Measurements from ENCODE around the gene ATP6AP1.

ATP6AP1 gene

DNA sequence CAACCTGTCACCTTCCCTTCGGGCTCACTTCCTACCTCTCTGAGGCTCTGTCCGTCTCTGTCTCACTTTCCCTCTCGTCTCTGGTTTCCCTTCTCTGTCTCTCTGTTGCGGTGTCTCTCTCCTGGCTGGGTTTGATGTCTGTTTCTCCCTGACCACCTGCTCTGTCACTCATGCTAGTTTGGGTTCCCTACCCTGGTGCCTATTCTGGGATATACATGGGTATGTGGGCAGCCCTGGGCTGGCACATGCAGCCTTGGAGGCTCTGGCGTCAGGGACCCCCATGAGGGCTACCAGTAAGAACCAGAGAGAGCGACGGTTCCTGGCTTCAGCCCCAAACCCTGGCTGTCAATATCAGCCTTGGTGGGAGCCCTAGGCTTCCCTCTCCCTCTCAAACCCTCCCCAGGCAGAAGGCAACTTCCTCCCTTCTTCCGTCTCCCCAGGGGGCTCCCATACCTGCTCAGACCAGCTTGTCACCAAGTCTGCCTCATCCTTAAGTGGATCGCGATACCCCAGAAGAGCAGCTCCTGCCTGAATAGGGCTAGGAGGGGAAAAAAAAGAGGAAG is 19.7 kb upstream of the ATP6AP1 start:
- Histone ChIP-seq H3K36me3 (ENCODE audit: control insufficient read depth in 5 of 5, insufficient read depth in 5 of 5, low read length in 5 of 5) (peaks cover 0 to 14% (median 3%) of the 10 kb centered on the region in 5 donors), H3K9me3 (ENCODE audit: control insufficient read depth in 5 of 5, low read length in 5 of 5) (no peaks in the 10 kb centered on the region), H3K27me3 (ENCODE audit: control insufficient read depth in 5 of 5, insufficient read depth in 4 of 5, low read length in 5 of 5) (peaks cover 0 to 18% (median 4%) of the 10 kb centered on the region in 5 donors), H3K4me1 (ENCODE audit: control insufficient read depth in 5 of 5, insufficient read depth in 5 of 5, low read length in 5 of 5) (peaks cover 3 to 25% (median 18%) of the 10 kb centered on the region in 5 donors), H3K4me3 (ENCODE audit: low read depth in 1 of 5, low read length in 5 of 5) (peak overlapping the region; percentile 33 to 63 (median 53)), H3K9ac (ENCODE audit: low read length in 5 of 5) (peak overlapping the region; percentile 22 to 81 (median 49)), H3K27ac (ENCODE audit: low read depth, low read length) (peak overlapping the region; percentile 65)

DNA sequence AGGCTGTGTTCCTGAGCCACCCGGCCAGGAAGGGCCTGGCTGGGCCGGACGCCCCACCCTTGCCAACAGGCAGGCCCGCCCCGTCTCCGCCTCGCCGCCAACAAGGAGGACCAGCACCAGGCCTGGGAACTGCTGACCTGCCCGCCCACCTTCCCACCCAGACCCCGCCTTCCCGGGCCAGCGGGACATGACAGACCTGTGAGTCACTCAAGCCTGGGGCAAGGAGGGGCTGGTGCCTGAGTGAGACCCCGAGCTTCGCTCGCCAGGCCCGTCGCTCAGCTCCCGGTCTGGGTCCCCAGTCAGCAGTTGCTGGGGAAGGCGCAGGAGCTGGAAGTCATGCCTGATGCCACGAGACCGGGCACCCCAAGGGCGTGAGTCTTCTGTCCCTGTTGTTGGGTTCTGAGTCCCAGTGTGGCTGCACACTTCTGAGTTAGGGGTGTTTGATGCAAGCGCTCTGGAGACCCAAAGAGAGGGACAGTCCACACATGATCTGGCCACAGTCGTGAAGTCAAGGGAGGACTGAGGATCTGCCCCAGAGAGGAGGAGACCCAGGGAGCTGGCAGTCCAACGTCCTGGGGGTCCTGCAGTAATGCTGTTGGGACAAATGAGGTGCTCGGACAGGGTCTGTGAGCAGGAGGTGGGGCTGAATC is 19.1 kb upstream of the ATP6AP1 start, which contains the start of gene DNASE1L1:
Gene DNASE1L1 (minus strand): TSS at position 33 of the 650 bp plus-strand sequence. CDS start 3,686 bp downstream, outside the sequence.
- Histone ChIP-seq H3K27ac (ENCODE audit: low read depth, low read length) (peak within 1 kb of the TSS; percentile 74), H3K36me3 (ENCODE audit: control insufficient read depth in 5 of 5, insufficient read depth in 5 of 5, low read length in 5 of 5) (peaks cover 0 to 15% (median 4%) of the 10 kb centered on the region in 5 donors)

DNA sequence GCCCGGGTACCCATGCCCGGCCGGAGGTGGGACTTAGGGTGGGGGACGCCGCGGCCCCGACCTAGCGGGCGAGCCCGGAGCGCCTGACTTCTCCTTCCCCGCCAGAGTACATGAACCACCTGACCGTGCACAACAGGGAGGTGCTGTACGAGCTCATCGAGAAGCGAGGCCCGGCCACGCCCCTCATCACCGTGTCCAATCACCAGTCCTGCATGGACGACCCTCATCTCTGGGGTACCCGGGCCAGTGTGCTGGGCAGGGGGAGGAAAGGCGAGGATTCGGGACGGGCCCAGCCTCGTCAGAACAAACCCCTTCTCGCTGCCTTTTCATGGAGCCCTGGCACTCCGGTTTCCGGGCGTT is 16.5 kb upstream of the ATP6AP1 start:
- Histone ChIP-seq H3K9ac (ENCODE audit: low read length in 5 of 5) (peak overlapping the region in 4 of 5 donors; percentile 48 to 70 (median 62)), H3K4me3 (ENCODE audit: low read depth in 1 of 5, low read length in 5 of 5) (peak overlapping the region; percentile 32 to 74 (median 64)), H3K36me3 (ENCODE audit: control insufficient read depth in 5 of 5, insufficient read depth in 5 of 5, low read length in 5 of 5) (peaks cover 0 to 17% (median 4%) of the 10 kb centered on the region in 5 donors), H3K27ac (ENCODE audit: low read depth, low read length) (peak overlapping the region; percentile 60), H3K4me1 (ENCODE audit: control insufficient read depth in 5 of 5, insufficient read depth in 5 of 5, low read length in 5 of 5) (peaks cover 3 to 25% (median 18%) of the 10 kb centered on the region in 5 donors), H3K27me3 (ENCODE audit: control insufficient read depth in 5 of 5, insufficient read depth in 4 of 5, low read length in 5 of 5) (peaks cover 0 to 18% (median 5%) of the 10 kb centered on the region in 5 donors), H3K9me3 (ENCODE audit: control insufficient read depth in 5 of 5, low read length in 5 of 5) (no peaks in the 10 kb centered on the region)

More for the DNA sequence above, 19.1 kb upstream of the ATP6AP1 start, which contains the start of gene DNASE1L1:
- peak within 1 kb of the TSS; percentile 33 to 63 (median 53) for H3K4me3 ChIP-seq (ENCODE audit: low read depth in 1 of 5, low read length in 5 of 5)
- no peaks in the 10 kb centered on the region for H3K9me3 ChIP-seq (ENCODE audit: control insufficient read depth in 5 of 5, low read length in 5 of 5)
- peaks cover 3 to 25% (median 18%) of the 10 kb centered on the region in 5 donors for H3K4me1 ChIP-seq (ENCODE audit: control insufficient read depth in 5 of 5, insufficient read depth in 5 of 5, low read length in 5 of 5)
- peaks cover 0 to 19% (median 5%) of the 10 kb centered on the region in 5 donors for H3K27me3 ChIP-seq (ENCODE audit: control insufficient read depth in 5 of 5, insufficient read depth in 4 of 5, low read length in 5 of 5)
- H3K9ac ChIP-seq (ENCODE audit: low read length in 5 of 5) = peak within 1 kb of the TSS; percentile 22 to 81 (median 60)

DNA sequence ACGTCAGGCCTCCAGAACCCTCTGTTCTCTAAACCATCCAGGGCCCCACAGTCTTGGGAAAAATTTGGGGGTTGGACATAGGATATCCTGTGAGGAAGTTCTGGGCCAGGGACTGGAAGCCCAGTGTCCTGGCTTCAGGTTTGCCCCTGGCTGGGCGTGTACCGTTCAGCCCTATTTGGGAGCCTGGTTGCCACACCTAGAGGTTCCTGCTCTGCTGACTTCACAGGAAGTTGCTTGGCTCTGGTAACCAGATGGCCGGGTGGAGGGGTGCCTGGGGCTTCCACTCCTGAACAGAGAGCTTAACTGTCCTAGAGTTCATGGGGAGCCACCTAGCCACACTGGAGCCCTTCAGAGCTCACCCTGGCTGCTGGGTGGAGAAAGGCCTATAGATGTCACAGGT is 16.0 kb upstream of the ATP6AP1 start:
- H3K4me1 ChIP-seq (ENCODE audit: control insufficient read depth in 5 of 5, insufficient read depth in 5 of 5, low read length in 5 of 5) = peaks cover 3 to 25% (median 18%) of the 10 kb centered on the region in 5 donors
- peaks cover 0 to 18% (median 5%) of the 10 kb centered on the region in 5 donors for H3K27me3 ChIP-seq (ENCODE audit: control insufficient read depth in 5 of 5, insufficient read depth in 4 of 5, low read length in 5 of 5)
- no peaks in the 10 kb centered on the region for H3K9me3 ChIP-seq (ENCODE audit: control insufficient read depth in 5 of 5, low read length in 5 of 5)
- H3K9ac ChIP-seq (ENCODE audit: low read length in 5 of 5) = peak overlapping the region in 2 of 5 donors; percentile 48 to 69
- H3K36me3 ChIP-seq (ENCODE audit: control insufficient read depth in 5 of 5, insufficient read depth in 5 of 5, low read length in 5 of 5) = peaks cover 0 to 17% (median 4%) of the 10 kb centered on the region in 5 donors
- H3K4me3 ChIP-seq (ENCODE audit: low read depth in 1 of 5, low read length in 5 of 5) = peak overlapping the region in 4 of 5 donors; percentile 32 to 74 (median 64)
- peak overlapping the region; percentile 60 for H3K27ac ChIP-seq (ENCODE audit: low read depth, low read length)

DNA sequence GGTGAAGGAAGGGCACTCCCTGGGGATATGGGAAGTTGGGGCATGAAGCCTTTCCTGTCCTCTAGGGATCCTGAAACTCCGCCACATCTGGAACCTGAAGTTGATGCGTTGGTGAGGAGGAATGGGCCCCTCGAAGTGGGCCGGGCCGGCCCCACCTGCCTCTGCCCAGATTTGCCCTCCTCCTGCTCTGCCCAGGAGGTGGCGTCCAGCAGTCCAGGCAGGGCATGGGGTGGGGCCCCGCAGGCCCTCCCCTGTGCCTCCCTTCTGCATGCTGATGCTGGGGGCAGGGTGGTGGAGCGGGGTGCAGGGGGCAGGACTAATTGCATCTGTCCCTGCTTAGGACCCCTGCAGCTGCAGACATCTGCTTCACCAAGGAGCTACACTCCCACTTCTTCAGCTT is 15.3 kb upstream of the ATP6AP1 start:
- H3K9ac ChIP-seq (ENCODE audit: low read length in 5 of 5) = no peak overlapping the region
- H3K4me3 ChIP-seq (ENCODE audit: low read depth in 1 of 5, low read length in 5 of 5) = no peak overlapping the region
- no peak overlapping the region for H3K27ac ChIP-seq (ENCODE audit: low read depth, low read length)
- no peaks in the 10 kb centered on the region for H3K9me3 ChIP-seq (ENCODE audit: control insufficient read depth in 5 of 5, low read length in 5 of 5)
- H3K27me3 ChIP-seq (ENCODE audit: control insufficient read depth in 5 of 5, insufficient read depth in 4 of 5, low read length in 5 of 5) = peaks cover 0 to 18% (median 5%) of the 10 kb centered on the region in 5 donors
- peaks cover 3 to 25% (median 18%) of the 10 kb centered on the region in 5 donors for H3K4me1 ChIP-seq (ENCODE audit: control insufficient read depth in 5 of 5, insufficient read depth in 5 of 5, low read length in 5 of 5)
- peaks cover 0 to 17% (median 4%) of the 10 kb centered on the region in 5 donors for H3K36me3 ChIP-seq (ENCODE audit: control insufficient read depth in 5 of 5, insufficient read depth in 5 of 5, low read length in 5 of 5)

DNA sequence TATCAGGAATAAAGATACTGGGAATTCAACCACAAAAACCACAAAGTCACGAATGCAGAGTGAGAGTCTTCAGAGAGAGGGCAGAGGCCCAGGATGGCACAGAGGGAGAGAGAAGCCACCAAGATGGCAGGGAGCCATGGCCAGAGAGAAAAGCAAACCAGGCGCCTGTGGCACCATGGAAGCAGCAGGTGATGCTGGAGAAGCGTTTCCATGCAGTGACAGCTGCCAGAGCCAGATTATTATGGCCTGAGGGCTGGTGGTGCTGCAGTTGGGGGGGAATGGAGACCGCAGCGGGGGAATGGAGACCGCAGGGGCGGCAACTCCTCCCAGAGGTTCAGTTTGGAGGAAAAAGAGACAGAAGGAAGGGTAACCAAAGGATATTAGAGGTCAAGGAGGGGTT is 11.3 kb upstream of the ATP6AP1 start:
- Histone ChIP-seq H3K4me1 (ENCODE audit: control insufficient read depth in 5 of 5, insufficient read depth in 5 of 5, low read length in 5 of 5) (peaks cover 0 to 13% (median 9%) of the 10 kb centered on the region in 5 donors), H3K9me3 (ENCODE audit: control insufficient read depth in 5 of 5, low read length in 5 of 5) (no peaks in the 10 kb centered on the region), H3K4me3 (ENCODE audit: low read depth in 1 of 5, low read length in 5 of 5) (no peak overlapping the region), H3K27me3 (ENCODE audit: control insufficient read depth in 5 of 5, insufficient read depth in 4 of 5, low read length in 5 of 5) (peaks cover 0 to 14% (median 5%) of the 10 kb centered on the region in 5 donors), H3K9ac (ENCODE audit: low read length in 5 of 5) (no peak overlapping the region), H3K36me3 (ENCODE audit: control insufficient read depth in 5 of 5, insufficient read depth in 5 of 5, low read length in 5 of 5) (peaks cover 0 to 35% (median 15%) of the 10 kb centered on the region in 5 donors), H3K27ac (ENCODE audit: low read depth, low read length) (no peak overlapping the region)

DNA sequence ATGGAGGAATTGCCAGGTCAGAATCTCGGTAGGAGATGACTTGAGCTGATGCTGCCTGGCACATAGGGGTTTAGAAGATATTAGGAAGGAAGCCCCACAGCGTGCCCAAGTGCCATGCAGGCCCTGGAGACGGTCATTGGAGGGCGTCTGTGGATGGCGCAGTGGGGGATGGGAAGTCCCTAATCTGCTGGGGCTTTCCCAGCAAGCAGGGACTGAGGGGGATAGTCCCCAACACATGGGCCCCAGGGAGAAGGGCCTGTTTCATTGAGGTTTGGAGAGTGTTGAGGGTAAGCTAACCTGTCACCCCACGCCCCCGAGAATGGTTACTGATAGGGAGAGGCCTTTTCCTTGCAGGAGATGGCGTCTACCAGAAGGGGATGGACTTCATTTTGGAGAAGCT is 9.3 kb upstream of the ATP6AP1 start:
- no peak overlapping the region for H3K27ac ChIP-seq (ENCODE audit: low read depth, low read length)
- no peaks in the 10 kb centered on the region for H3K9me3 ChIP-seq (ENCODE audit: control insufficient read depth in 5 of 5, low read length in 5 of 5)

DNA sequence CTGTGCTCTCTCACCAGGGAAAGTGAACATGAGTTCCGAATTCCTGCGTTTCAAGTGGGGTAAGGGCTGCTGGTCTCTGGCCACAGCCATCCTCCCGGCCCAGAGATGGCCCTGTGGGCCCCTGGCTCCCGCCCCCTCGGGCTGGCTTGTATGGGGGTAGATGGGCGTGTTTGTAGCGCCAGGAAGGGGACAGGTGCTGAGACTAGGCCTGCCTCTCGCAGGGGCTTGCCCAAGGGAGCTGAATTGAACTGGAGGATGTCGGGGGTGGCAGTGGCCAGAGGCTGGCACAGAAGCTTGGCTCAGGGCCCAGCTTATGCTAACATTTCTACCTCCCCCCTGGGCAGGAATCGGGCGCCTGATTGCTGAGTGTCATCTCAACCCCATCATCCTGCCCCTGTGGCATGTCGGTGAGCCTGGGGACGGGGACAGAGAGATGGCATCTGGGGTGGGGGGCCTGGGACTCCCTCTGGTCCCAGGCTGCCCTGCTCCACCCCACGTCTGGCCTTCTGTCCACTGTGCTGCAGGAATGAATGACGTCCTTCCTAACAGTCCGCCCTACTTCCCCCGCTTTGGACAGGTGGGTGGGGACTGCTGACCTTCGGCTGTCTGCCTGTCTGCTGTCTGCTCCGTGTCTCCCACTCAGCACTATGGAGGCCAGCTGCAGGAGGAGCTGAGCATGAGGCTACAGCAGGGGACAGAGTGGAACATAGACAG is 8.6 kb upstream of the ATP6AP1 start:
- H3K27ac ChIP-seq (ENCODE audit: low read depth, low read length) = no peak overlapping the region
- H3K36me3 ChIP-seq (ENCODE audit: control insufficient read depth in 5 of 5, insufficient read depth in 5 of 5, low read length in 5 of 5) = peaks cover 0 to 27% (median 11%) of the 10 kb centered on the region in 5 donors
- peaks cover 0 to 8% (median 2%) of the 10 kb centered on the region in 5 donors for H3K27me3 ChIP-seq (ENCODE audit: control insufficient read depth in 5 of 5, insufficient read depth in 4 of 5, low read length in 5 of 5)
- H3K4me1 ChIP-seq (ENCODE audit: control insufficient read depth in 5 of 5, insufficient read depth in 5 of 5, low read length in 5 of 5) = peaks cover 0 to 5% (median 0%) of the 10 kb centered on the region in 5 donors
- H3K9me3 ChIP-seq (ENCODE audit: control insufficient read depth in 5 of 5, low read length in 5 of 5) = no peaks in the 10 kb centered on the region
- H3K4me3 ChIP-seq (ENCODE audit: low read depth in 1 of 5, low read length in 5 of 5) = no peak overlapping the region
- H3K9ac ChIP-seq (ENCODE audit: low read length in 5 of 5) = no peak overlapping the region

More for the DNA sequence above, 9.3 kb upstream of the ATP6AP1 start:
- peaks cover 0 to 8% (median 2%) of the 10 kb centered on the region in 5 donors for H3K27me3 ChIP-seq (ENCODE audit: control insufficient read depth in 5 of 5, insufficient read depth in 4 of 5, low read length in 5 of 5)
- no peak overlapping the region for H3K9ac ChIP-seq (ENCODE audit: low read length in 5 of 5)
- peaks cover 0 to 28% (median 11%) of the 10 kb centered on the region in 5 donors for H3K36me3 ChIP-seq (ENCODE audit: control insufficient read depth in 5 of 5, insufficient read depth in 5 of 5, low read length in 5 of 5)
- no peak overlapping the region for H3K4me3 ChIP-seq (ENCODE audit: low read depth in 1 of 5, low read length in 5 of 5)
- peaks cover 0 to 5% (median 0%) of the 10 kb centered on the region in 5 donors for H3K4me1 ChIP-seq (ENCODE audit: control insufficient read depth in 5 of 5, insufficient read depth in 5 of 5, low read length in 5 of 5)

DNA sequence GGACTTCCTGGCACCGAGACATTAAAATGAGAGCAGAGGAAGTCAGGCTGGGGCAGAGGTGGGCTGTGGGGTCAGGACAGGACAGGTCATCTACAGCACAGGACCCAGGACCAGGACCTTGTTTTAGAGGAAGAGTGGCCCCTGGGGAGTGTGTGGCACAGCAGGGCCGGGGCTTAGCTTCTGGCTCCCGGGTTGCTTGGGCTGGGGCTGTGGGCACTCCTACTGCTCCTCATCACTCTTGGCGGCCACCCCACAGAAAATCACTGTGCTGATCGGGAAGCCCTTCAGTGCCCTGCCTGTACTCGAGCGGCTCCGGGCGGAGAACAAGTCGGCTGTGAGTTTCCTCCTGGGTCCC is 8.1 kb upstream of the ATP6AP1 start:
- Histone ChIP-seq H3K27me3 (ENCODE audit: control insufficient read depth in 5 of 5, insufficient read depth in 4 of 5, low read length in 5 of 5) (peaks cover 0 to 8% (median 2%) of the 10 kb centered on the region in 5 donors), H3K4me3 (ENCODE audit: low read depth in 1 of 5, low read length in 5 of 5) (no peak overlapping the region), H3K9ac (ENCODE audit: low read length in 5 of 5) (no peak overlapping the region), H3K27ac (ENCODE audit: low read depth, low read length) (no peak overlapping the region), H3K36me3 (ENCODE audit: control insufficient read depth in 5 of 5, insufficient read depth in 5 of 5, low read length in 5 of 5) (peaks cover 0 to 22% (median 11%) of the 10 kb centered on the region in 5 donors), H3K4me1 (ENCODE audit: control insufficient read depth in 5 of 5, insufficient read depth in 5 of 5, low read length in 5 of 5) (peaks cover 0 to 5% (median 0%) of the 10 kb centered on the region in 5 donors), H3K9me3 (ENCODE audit: control insufficient read depth in 5 of 5, low read length in 5 of 5) (no peaks in the 10 kb centered on the region)

All from subcutaneous abdominal adipose tissue (tissue), 5 donors.